ENCODE measurements around the gene UBTF.

The UBTF gene

DNA sequence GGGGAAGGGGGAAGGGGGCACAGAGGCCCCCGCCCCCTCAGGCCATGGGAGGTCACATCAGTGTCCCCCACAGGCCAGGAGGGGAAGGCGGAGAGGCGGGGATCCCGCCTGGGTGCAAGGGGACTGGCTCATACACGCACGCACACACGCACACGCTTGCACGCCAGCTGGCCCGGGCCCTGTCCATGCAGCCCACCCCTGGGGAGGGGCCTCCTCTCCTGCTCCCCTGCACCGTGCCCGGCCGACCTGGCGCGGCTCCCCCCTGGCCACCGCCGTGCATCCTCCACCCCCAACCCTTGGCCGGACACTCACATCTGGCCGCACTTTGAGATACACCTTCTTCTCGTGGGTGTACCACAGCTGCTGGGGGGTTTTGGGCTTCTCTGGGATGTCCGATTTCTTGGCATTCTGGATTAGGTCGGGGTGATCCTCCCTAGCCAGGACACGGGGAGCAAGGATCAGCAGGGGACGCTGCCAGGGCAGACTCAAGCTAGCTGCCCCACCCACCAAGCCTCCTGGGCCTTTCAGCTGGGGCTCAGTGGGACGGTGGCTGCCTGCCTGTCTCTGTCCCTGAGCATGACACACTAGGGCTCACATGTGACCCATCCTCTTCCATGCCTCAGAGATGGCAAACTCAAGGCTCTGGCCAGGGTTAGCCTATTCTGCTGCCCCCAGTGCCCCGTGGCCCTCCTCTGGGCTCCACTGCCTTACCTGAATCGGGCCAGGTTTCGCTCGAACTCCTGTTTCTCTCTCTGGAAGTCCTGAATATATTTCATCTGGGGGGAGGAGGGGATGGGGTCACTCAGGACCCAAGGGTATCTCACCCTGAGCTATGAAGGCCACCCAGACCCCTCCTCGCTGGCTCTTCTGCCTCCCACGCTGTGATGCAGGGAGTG, 6.7 kb downstream of the UBTF start:
- no peak for DNase-seq

DNA sequence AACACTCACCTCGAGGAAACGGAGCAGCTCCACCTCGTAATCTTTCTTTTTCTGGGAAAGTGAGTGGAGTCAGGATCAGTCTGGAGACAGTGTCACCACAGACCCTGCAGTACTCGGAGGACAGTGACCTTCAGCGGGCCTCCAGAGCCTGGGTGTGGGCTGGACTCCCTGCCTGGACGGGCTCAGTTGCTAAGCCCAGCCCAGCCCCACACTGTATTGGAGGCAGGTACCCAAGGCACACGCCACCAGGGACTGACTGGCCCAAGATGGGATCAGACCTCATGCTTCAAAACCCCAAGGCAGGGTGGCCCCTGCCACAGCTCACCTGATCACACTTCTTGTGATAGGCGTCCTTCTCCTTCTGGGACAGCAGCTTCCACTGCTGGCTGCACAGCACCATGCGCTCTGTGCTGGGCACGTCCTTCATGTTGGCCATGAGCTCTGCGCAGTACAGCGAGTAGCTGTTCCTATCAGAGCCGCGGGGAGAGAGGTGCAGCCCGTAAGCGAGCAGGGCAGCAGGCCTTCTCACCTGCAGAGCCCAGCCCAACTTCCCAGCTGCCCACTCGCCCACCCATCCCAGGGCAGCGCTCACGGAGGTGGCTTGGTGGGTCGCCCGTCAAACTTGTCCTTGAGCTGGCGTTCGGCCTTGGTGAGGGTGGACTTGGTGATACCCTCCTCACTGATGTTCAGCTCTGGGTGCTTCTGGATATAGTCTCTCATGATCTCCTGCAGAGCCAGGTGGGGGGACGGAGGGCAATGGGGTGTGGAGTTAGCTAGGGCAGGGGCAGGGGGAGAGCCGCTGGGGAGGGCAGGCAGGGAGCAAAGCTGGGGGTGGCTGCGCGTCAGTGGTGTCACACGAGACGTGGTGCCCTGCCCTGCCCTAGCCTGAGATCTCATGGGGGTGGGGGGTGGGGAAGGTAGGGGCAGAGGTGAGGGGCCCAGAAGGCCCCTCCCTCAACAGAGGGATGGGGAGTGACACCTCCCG, 7.9 kb downstream of the UBTF start:
- DNase-seq: no peak

DNA sequence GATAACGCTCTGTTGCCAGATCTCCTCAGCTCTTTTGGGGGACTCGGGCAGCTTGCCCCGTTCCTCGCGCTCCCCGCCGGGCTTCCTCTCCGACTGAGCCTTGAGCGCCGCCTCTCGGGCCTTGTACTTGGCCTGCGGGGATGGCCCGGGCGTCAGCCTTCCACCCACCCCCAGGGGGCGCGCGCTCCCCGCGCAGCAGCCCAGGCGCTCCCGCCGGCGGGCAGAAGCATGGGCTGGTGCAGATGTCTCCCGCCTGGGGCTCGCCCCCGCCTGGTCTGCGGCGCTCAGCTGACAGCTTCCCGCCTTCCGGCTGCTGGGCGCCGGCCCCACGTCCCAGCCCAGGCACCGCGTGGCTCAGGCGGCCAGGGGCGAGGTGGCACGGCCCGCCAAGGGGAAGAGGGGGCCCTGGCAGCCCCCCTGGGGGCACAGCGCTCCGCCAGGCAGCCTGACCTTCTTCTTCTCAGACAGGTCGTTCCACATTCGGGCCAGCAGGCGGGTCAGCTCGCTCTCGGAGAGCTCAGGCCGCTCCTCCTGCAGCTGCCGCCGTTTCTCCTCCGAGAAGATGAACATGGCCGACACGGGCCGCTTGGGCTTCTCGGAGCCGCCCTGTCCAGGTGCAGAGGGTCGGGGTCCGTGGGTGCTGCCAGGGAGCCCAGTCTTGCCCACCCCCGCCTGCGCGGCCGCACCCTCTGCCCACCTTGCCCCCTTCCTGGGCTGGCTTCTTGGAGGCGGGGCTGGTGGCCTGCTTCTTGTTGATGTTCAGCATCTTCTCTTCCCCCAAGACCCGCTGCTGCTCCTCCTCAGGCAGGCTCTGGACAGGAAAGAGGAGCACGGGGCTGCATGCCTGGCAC, 8.9 kb downstream of the UBTF start:
- DNase-seq: peak; percentile 86

DNA sequence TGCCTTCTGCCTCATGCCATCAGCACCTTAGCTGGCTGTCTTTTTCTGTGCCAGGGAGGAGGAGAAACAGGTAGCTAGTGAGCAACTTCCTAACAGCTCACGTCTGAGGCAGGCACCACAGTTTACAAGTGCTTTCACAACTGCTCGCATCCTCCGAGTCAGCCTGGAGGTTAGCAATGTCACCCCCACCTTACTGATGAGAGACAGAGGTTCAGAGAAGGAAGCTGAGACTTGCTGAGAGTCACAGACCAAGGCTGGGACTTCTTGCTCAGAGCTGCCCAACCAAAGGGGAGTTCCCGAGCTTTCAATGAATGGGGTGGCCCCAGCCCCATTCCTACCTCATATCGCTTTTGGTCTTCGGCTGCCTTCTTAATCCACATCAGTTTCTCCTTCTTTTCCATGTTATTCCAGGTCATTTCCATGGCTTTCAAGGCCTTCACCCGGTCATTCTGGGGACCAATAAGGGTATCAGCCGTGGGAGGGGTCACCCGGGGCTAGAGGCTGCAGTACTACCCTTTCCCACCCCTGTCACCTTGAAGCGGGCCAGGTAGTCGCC, 9.6 kb downstream of the UBTF start:
- DNase-seq: no peak

DNA sequence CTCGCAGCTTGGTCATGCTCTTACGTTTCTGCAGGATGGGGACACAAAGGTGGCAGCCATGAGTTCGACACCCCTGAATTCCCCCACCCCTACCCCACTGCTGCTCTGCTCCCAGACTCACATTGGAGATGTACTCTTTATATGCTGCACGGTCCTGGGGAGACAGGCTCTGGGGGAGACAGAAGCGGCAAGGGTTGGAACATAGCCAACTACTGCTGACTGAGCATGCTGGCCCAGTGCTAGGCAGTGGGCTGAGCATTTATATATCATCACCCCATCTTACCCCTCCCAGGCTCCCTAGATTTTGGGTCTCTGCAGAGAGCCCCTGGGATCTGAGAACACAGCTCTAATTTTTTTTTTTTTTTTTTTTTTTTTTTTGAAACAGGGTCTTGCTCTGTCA, 11.7 kb downstream of the UBTF start:
- no peak for DNase-seq

DNA sequence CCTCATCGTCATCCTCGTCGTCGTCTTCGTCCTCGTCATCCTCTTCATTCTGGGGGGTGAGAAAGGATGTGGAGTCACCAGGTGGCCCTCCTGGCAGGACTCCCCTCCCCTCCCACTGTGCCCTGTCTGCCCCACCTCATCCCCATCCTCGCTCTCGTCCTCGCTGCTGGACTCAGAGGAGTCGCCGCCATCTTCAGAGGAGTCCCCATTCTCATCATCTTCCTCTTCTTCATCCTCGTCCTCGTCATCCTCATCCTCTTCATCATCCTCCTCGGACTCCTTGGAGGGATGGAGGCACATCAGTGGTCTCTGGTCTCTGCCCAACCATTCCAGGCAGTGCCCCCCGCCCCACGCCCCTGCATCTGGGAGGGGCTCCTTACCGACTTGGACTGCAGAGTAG, 12.2 kb downstream of the UBTF start:
- DNase-seq: no peak

DNA sequence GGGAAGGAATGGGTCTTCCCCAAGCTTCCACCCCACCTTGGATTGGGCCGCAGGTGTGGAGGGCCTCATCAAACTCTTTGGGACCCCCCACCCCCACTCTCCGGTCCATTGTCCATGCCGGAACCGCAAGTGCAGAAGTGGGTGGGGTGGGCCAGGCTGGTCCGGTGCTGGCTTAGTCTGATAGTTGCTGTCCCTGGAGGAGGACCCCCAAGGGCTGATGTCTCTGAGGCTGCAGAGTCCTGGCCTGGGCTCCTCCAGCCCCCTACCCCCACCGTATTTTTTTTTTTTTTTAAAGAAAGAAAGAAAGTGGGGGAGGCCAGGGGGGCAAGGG, 12.7 kb downstream of the UBTF start:
- DNase-seq: no peak

DNA sequence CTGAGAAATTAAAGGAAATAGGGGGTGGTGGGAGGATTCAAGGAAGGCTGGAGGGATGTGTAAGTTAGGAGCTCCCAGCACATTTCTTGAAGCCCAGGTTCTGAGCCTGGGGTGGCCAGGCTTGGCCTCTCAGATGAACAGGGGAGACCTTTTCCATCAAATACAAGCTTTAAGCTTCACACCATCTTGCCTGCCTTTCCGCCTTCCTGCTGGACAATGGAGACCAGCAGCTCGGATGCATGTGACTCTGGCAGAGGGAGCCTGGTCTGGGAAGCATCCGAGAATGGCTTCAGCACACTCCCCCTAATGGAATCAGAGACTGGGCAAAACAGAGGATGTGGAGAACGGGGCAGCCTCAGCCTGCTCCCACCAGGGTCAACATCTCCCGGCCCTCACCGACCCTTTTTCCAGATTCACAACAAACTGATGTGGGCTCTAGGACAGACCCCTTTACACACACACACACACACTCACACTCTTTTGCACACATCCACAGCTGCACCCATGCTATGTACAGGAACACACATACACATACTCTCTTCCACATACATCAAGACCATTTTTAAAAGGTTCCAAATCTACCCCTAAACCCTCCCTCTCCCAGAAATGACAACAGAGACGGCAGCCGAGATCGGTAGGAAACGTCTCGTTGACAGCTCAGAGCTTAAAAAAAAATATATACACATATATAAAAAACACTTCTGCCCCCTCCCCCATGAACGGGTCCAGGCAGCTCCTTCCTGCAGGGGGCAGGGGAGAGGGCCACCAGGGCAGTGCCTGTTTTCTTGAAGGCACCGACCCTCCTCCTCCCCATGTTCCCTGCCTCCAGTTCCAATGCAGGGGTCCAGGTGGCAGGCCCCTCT, 13.3 kb downstream of the UBTF start:
- DNase-seq: no peak

DNA sequence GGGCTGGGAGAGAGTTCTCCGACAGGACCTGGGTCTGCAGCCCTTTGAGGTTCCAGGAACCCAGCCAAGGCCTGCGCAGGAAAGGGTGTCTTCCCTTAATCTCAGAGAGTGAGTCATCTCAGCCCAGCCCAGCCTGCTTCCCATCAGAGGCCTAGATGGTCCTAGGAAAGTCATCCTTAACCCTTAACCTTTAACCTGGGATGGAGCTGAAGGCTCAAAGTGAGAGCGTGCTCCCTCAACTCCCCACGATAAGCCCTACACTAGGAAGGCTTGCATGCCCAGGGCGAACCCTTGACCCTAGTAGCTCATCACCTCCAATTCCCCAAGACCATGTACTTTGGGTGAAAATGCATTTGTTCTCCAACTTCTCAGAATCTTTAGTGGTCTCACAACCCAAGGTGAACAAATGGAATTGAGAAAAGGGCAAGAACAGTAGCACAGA, 15.0 kb downstream of the UBTF start:
- DNase-seq: no peak

DNA sequence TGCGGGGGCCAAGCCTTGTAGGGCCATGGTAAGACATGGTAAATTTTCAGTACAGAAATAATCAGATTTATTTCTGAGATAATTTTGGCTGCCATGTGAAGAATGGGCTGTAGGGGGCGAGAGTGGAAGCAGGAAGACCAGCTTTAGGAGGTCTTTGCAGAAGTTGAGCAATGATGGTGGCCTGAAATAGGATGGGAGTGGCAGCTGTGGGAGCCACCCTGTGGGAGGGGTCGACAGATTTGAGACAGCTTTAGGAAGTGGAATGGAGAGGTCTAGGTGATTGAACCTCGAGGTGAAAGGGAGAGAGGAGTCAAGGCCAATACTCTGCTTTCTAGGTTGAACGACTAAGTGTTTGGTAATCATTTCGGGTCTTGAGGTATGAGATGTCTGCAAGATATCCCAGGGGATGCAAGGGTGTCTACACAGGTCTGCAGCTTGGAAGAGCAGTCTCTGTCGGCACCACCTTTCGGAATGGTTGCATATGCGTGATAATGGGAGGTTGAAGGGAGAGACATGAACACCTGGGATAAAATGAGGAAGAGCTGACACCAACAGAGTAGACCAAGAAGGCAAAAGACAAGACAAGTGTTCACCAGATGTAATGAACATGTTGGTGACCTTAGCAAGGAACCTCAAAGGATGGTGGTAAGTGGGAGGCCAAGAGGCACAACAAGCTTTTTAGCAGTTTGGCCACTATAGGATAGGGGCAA, 15.6 kb downstream of the UBTF start:
- DNase-seq: peak; percentile 30

DNA sequence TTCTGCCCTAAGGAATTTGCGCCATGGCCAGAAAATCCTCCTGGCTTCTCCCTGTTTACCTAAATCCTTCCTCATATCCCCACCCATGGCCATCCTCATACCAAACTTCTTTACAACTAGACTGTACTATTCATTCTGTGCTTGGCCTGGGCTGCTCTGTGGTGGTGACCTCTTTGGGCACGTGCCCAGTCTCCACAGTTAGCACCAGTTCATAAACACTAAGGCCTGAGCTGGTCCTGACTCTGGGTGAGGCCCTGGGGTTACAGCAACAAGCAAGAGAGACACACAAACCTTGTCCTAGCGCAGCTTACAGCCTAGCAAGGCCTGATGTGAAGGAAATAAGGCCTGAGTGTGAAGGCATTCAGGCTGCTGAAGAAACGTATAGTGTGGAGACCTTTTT, 16.7 kb downstream of the UBTF start:
- DNase-seq: no peak

DNA sequence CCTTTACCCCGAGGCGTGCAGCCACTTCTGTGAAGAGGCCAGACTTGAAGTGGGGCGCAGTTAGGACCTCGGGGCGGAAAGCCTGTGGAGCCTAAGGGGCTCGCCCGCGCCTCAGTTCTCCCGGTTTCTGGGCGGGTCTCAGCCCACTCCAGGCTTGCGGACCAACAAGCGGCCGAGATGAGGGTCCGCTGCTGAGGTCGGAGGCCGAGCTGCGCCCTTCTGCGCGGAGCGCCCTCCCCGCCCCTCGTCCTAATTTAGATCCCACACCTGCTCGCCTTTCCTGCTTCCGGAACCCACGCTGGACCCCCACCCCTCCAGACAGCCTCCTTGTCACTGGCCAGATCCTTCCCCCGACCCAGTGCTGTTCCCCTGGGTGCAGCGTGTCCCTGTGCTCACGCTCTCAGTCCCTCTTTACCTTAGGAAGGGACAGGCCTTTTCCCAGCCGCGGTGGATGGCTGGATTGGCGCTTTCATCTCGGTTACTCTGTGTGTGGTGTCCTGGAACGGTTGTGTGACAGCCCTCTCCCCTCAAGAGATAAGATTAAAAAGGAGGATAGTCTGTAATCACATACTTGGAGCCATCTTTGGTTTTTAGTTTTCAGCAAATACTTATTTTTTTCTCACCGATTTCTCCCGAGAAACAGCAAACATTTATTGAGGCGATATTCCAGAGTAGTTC, 18.9 kb downstream of the UBTF start:
- DNase-seq: no peak

DNA sequence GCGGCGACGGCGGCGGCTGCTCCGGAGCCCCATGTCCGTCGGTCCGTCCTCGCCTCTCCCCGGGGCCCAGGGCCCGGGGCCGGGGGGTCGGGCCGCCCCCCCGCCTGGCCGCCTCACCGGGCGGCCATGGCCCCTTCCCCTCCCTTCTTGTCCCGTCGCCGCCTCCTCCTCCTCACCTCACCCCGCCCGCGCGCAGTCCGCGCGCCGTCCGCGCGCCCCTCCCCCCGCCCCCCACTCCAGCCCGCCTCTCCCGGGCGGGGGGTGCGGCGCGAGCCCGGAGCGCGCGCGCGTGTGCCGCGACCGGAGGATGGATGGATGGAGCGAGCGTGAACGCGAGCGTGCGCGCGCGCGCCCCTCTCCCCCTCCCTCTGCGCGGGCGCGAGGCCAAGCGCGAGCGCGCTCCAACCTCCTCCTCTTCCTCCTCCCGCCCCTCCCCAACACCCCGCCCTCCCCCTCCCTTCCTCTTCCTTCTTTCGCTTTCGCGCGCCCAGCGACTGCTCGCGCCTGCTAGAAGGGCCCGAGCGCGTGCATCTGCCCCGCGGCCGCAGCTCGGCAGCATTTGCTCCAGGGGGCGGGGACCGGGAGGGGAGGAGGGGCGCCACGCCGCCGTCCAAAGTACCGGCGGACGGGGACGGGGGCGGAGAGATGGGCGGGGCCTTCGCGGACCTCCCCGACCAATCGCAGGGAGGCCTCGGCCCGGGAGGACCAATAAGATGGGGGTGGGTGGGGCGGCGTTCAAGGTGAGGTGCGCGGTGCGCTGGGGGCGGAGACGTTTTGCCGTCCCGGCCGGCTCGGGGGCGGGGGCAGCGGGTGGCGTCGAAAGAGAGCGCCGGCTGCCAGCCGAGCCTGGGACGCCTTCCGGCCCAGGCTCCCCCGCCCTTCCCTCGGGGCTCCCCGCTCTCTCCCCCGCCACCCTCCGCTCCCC, 19.7 kb downstream of the UBTF start, which contains the start of gene ATXN7L3:
Gene ATXN7L3, minus strand, starts transcription at position 332 of the 925 bp plus-strand sequence. CDS start 1,814 bp downstream, outside the sequence.
- peak; percentile 96 for DNase-seq

DNA sequence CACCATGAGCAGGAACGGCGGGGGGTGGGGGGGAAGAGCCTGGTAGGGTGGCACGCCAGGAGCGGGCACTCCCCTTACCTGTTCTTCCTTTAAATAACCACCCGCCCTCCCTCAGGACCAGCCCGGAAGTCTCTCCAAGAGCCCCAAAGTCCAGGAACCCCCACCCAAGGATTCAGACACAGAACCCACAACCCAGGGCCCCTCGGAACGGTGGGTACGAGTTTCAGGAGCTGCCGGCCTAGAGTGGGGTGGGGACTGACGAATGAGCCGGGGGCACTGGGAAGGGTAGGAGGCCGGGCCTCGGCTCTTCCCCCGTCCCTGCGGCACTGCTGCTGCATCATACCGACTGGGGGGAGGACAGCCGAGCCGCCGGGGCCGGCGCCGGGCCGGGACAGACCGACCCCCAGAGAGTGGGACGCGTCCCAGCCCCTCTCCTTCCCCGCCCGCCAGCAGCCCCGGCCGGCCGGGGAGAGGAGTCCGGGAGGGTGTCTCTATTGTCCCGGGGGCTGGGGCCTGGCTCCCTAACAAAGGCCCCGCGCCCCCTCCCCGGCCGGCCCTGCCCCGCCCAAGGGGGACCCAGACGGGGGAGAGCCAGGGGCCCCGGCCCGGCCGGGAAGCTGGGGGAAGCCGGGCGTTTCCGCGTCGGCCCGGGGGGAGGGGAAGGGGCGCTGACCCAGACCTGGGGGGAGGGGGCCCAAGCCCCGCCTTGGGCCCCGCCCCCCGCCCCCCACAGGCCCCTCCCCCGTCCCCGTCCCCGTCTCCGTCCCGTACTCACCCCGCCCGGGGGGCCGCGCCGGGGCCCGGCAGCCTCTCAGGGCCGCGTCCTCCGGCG, 20.5 kb downstream of the UBTF start:
- DNase-seq: peak; percentile 10

DNA sequence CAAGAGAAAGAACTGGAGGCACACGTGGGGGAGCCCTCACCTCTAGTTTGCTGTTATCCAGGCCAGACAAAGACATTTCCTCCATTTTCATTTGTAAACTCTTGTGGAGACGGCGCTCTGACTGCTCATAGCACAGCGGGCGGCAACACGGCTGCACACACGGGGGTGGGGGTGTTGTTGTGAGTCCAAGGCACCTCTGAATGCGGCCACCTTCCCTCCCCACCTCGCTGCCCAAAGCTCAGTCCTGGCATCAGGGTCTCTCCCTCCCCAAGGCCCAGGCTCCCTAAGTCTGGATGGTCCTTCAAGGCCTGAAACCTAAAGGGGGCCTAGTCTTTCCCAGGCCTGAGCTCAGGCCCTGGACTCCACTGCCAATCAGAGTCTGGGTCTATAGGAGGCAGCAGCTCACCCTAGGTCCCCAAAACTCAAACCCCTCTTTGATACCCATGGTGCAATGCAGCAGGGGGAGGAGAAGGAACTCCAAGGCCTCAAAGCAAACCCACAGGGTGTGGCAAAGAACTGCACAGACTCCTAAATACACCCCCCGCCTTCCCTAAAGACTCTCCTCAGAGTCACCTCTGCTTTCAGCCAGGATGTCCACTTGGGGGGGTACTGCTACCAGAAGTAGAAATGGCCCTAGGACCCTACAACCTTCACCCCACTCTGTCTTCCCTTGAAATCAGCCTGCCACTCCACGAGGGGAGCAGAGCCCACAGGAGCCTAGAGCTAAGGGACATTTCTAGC, 21.3 kb downstream of the UBTF start:
- DNase-seq: peak; percentile 27

DNA sequence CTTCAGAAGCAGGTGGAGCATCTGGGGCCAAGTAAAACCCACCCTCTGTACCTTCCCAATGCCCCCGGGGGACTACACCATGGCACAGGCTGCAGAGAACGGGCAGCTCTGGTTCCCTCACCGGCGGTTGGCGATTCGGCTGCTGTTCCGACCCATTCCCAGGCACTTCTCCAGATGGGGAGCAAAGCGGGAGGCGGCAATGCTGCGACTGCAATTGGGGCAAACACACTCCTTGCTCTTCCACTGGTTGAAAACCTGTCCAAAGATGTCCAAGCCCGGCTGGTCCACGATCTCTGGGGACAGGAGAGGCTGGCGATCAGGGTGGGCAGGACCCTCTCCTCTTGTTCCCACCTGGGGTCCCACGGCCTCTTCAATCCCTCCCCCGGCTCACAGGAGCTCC, 22.4 kb downstream of the UBTF start:
- no peak for DNase-seq

All from NCI-H2227 treated with DMSO at 0.1 percent for 48 hours (cell line).